ENCODE results near the gene HDAC8.

Gene HDAC8

DNA sequence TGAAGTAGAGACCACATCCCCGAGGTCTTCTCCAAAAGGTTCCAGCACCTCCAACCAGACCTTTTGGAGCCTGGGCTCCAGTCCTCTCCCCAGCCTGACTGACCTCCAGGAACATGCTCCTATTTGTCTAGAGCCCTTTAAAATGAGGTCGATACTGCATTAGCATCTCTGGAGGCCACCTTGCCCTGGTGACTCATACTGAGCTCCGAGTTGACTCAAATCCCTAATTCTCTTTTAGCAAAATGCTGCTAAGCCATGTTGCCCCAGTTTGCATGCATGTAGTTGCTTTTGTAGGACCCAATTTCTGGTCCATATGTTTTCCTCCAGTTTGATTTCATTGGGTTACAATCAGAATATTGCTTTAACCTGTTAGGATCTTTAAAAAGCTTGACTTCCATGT lies 223.5 kb downstream of the HDAC8 start:
- TF ChIP-seq, protein P1, sequence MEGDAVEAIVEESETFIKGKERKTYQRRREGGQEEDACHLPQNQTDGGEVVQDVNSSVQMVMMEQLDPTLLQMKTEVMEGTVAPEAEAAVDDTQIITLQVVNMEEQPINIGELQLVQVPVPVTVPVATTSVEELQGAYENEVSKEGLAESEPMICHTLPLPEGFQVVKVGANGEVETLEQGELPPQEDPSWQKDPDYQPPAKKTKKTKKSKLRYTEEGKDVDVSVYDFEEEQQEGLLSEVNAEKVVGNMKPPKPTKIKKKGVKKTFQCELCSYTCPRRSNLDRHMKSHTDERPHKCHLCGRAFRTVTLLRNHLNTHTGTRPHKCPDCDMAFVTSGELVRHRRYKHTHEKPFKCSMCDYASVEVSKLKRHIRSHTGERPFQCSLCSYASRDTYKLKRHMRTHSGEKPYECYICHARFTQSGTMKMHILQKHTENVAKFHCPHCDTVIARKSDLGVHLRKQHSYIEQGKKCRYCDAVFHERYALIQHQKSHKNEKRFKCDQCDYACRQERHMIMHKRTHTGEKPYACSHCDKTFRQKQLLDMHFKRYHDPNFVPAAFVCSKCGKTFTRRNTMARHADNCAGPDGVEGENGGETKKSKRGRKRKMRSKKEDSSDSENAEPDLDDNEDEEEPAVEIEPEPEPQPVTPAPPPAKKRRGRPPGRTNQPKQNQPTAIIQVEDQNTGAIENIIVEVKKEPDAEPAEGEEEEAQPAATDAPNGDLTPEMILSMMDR (IDR thresholded peaks at IDR 0.05): no peak
- no peak overlapping the region for H3K4me3 ChIP-seq
- H3K27ac ChIP-seq: no peak overlapping the region
- DNase-seq (ENCODE audit: low spot score): no peak

DNA sequence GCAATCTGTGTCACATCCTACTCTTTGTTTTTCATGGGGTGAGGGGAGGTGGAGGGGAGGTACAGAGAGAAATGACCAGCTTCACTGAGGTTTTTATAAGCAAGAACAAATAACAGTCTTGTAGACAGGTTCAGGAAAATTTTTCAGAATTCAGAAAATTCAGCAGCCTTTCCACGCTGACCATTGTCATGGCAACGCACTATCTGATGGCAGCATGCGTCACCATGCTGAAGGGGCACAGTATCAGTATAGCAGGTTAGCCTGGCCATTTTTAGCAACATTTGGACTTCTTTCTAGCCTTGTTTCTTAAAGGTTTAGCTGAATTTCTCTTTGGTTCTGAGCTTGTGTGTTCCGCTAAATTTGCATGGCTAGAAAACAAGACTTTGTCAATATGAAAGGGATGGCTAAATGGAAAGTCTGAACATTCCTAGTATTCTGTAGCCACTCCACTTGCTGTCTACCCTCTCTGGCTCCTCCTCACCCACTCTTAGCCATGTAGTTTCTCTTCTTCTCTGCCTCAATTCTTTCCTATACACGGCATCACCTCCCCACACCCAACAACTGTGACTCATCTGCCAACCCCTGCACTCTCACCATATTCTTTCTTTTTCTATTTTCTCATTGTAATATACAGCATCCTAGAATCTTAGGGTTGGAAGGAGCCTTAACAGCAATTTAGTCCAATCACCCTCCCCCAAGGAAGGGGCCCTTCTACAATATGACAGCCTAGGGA lies 224.2 kb downstream of the HDAC8 start:
- TF ChIP-seq, protein P1 (IDR thresholded peaks at IDR 0.05): no peak
- H3K27ac ChIP-seq: no peak overlapping the region
- H3K4me3 ChIP-seq: no peak overlapping the region
- DNase-seq (ENCODE audit: low spot score): no peak

DNA sequence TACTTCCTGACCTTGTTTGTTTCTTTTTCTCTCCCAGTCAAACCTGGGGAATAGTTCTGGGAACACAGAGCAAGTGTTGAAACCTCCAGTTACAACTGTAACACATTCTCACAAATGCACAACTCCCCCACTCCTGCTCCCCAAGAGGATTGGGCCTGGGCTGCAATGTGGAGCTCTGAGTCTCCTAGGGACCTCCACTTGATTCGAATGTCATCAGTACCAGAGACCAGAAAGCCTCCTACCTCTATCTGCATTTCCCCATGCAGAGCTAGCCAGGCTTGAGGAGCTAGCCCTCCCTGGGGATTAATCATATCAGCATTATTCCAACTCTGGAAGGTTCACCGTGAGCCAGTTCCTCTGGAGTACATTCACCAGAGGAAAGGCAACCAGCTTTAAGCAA lies 225.3 kb downstream of the HDAC8 start:
- no peak for DNase-seq (ENCODE audit: low spot score)
- no peak overlapping the region for H3K27ac ChIP-seq
- TF ChIP-seq, protein P1 (IDR thresholded peaks at IDR 0.05): no peak

DNA sequence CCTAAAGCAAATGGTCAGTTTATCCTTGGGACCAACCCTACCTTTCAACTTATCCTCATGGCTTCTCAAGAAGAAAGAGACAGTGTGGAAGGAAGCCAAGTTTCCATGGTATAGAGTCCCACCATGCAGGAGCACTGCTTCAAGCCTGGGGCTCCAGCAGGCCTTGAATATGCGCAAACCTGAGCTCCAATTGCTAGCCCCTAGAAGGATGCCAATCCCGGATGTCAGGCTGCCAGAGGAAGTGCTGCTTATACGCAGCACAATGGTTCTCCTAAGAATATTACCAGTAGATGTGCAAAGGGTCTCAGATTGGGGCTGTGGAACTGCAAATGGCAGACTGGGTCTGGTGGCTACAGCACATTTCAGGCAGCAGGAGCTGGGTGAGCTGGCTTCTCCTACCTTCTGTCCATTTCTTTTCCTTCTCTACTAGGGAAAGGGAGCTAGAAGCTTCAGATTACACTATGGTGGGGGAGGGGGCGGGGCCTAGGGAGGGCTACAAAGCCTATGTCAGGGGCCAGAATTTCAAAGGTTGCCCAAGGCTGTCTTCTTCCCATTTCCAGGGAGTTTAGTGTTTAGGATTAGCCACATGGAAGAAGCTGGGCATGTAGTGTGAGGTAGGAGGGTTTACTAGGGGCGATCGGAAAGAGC lies 226.2 kb downstream of the HDAC8 start:
- Histone ChIP-seq H3K4me3 (no peak overlapping the region), H3K27ac (no peak overlapping the region)
- no peak for DNase-seq (ENCODE audit: low spot score)
- TF ChIP-seq, protein P1 (IDR thresholded peaks at IDR 0.05): no peak

More for the DNA sequence above, 225.3 kb downstream of the HDAC8 start:
- no peak overlapping the region for H3K4me3 ChIP-seq

DNA sequence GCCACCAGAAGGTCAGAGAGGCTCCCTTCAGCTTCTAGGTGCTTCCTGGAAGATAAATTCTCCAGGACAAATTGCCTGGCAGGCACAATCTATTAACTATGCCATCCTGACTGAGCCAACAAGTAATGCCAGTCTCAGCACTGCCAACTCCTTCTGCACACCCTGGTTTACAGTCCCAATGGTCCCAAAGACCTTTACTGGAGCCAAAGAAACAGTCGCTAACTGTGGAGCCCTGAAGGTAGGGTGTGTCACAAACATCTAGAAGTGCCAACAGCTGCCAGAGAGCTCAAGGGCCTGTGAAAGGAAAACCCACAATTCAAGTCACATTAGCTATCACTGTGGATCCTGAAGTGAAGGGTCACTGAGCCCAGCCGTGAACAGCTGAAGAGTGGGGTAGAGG lies 232.0 kb downstream of the HDAC8 start:
- Histone ChIP-seq H3K27ac (no peak overlapping the region), H3K4me3 (no peak overlapping the region)
- DNase-seq (ENCODE audit: low spot score): no peak
- TF ChIP-seq, protein P1 (IDR thresholded peaks at IDR 0.05): no peak

DNA sequence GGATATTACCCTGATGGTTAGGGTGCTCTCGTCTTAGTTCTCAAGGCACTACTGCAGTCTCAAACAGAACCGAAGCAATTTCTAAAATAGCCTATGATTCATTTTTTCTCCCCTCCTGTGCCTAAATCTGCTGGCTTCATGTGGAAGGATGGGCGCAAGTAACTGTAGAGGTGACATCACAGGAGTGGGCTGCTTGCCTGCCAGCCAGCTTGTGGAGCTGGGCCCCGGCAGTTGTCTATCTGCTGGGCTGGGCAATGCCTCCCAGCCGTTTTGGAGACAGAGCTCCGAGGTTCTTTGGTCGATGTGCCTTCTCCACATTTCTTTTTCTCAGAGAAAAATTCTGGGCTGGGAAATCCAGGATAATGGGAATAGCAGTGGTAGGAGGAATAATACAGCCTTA lies 232.6 kb downstream of the HDAC8 start:
- Histone ChIP-seq H3K4me3 (no peak overlapping the region), H3K27ac (no peak overlapping the region)
- DNase-seq (ENCODE audit: low spot score): no peak
- TF ChIP-seq, protein P1 (IDR thresholded peaks at IDR 0.05): no peak

DNA sequence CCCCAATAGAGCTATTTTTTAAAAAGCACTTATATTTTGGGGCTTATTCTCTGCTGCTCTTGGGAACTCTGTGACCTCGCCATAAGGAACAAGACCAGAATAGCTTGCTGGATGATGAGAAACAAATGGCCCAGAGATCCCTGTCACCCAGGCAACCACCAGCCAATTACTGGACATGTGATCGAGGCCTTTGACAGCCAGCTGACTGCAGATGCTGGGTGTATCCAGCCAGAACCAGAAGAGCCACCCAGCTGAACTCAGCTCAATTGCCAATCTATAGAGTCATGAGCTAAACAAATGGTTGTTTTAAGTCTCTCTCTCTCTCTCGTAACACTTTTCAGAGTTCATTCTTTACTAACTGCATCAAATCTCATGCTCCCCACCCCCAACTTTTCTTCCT lies 242.5 kb downstream of the HDAC8 start:
- TF ChIP-seq, protein P1 (IDR thresholded peaks at IDR 0.05): no peak
- Histone ChIP-seq H3K4me3 (no peak overlapping the region), H3K27ac (no peak overlapping the region)
- DNase-seq (ENCODE audit: low spot score): no peak
